Ascending aorta (tissue), 2 donors: ENCODE data around the gene IKZF4. TPM values are rescaled to one million over a fixed set of nuclear protein-coding genes. Genes with fewer than 3 reads are reported as not detected.

Experiments used
- DNase-seq, 2 donors: peaks; one replicate each; pipeline ENCODE4 v3.0.0-alpha.2; 2019; ENCODE audit warnings: low spot score in 2 of 2
- H3K27ac ChIP-seq, 2 donors: fragments of 200-600 bp; sonication (generic); one replicate each; pipeline ENCODE4 v1.5.1; 2016 to 2017; ENCODE audit warnings: mild to moderate bottlenecking in 1 of 2
- H3K27me3 ChIP-seq: fragments of 200-600 bp; sonication (generic); one replicate; pipeline ENCODE4 v1.5.1; 2017
- H3K36me3 ChIP-seq, 2 donors: fragments of 200-600 bp; sonication (generic); one replicate each; pipeline ENCODE4 v1.5.1; 2016
- H3K4me1 ChIP-seq, 2 donors: fragments of 200-600 bp; sonication (generic); one replicate each; pipeline ENCODE4 v1.5.1; 2016 to 2017; ENCODE audit warnings: mild to moderate bottlenecking in 1 of 2
- H3K4me3 ChIP-seq, 2 donors: fragments of 200-600 bp; sonication (generic); one replicate each; pipeline ENCODE4 v1.5.1; 2016 to 2017; ENCODE audit warnings: mild to moderate bottlenecking in 1 of 2
- H3K9me3 ChIP-seq, 2 donors: fragments of 200-600 bp; sonication (generic); one replicate each; pipeline ENCODE4 v1.5.1; 2016
- intact Hi-C: fragments of 100-400 bp; cut with DNase I; formaldehyde crosslinking; loops from one replicate; pipeline ENCODE4 v1.15.1; 2023
- total RNA-seq: library from RNA; depleted of rRNA; stranded (reverse); fragments of >200 nt; gene quantifications from one replicate; pipeline ENCODE4 v1.1.0, GENCODE V29; 2016
- TF ChIP-seq, protein P1 (sequence below), 3 experiments: fragments of 200-600 bp in 2 of 3; fragments of 450-650 bp in 1 of 3; sonication (generic) in 2 of 3; IDR thresholded peaks; one replicate each; pipeline ENCODE4 v1.5.1; 2016 to 2019; ENCODE audit warnings: antibody characterized with exemption in 3 of 3, mild to moderate bottlenecking in 1 of 3, moderate library complexity in 1 of 3

IKZF4 gene
- total RNA-seq, 1 donor from 2014 or later = 1.6 TPM

DNA sequence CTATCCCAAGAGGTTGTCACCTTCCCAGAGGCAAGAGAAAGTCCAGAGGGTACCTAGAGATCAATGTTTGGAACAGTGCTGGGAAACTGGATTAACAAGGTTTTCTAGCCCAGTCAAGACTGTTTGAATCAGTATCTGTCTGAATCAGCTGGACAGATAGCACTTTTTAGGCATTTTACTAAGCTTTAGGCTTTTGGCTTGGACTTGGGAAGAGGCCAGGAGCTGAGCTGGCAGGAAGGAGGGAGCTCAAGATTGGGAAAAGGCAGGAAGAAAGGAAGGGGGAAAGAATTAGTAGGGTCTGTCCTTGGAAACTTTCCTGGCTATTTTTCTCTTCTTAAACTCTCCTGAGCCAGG lies 8.3 kb downstream of the IKZF4 start:
- TF ChIP-seq, protein P1, sequence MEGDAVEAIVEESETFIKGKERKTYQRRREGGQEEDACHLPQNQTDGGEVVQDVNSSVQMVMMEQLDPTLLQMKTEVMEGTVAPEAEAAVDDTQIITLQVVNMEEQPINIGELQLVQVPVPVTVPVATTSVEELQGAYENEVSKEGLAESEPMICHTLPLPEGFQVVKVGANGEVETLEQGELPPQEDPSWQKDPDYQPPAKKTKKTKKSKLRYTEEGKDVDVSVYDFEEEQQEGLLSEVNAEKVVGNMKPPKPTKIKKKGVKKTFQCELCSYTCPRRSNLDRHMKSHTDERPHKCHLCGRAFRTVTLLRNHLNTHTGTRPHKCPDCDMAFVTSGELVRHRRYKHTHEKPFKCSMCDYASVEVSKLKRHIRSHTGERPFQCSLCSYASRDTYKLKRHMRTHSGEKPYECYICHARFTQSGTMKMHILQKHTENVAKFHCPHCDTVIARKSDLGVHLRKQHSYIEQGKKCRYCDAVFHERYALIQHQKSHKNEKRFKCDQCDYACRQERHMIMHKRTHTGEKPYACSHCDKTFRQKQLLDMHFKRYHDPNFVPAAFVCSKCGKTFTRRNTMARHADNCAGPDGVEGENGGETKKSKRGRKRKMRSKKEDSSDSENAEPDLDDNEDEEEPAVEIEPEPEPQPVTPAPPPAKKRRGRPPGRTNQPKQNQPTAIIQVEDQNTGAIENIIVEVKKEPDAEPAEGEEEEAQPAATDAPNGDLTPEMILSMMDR (IDR thresholded peaks at IDR 0.05) = no peak
- DNase-seq = no peak
- Histone ChIP-seq H3K4me1 (no peaks in the 10 kb centered on the region), H3K27ac (no peak overlapping the region), H3K27me3 (no peaks in the 10 kb centered on the region), H3K36me3 (peaks cover 26 to 49% of the 10 kb centered on the region in 2 donors), H3K9me3 (no peaks in the 10 kb centered on the region), H3K4me3 (no peak overlapping the region)
- intact Hi-C loops = loop anchor here (1.0 kb wide), 1 partner anchor 33 kb away; no protein-coding TSS in a partner anchor

- DNase-seq = no peak
- Histone ChIP-seq H3K27ac (no peak overlapping the region), H3K9me3 (no peaks in the 10 kb centered on the region), H3K36me3 (peaks cover 31 to 50% of the 10 kb centered on the region in 2 donors), H3K4me3 (no peak overlapping the region), H3K4me1 (no peaks in the 10 kb centered on the region), H3K27me3 (no peaks in the 10 kb centered on the region)
- intact Hi-C loops = loop anchor here (1.0 kb wide), 1 partner anchor 33 kb away; no protein-coding TSS in a partner anchor
- TF ChIP-seq, protein P1 (IDR thresholded peaks at IDR 0.05) = peak; percentile 36 to 61 (median 57)
Observed at GRCh38 chr12:56029666-56030293, 8.9 kb downstream of the IKZF4 start.

GRCh38 chr12:56031987-56032386 lies 11.1 kb downstream of the IKZF4 start:
- no peaks in the 10 kb centered on the region for H3K27me3 ChIP-seq
- H3K4me1 ChIP-seq = no peaks in the 10 kb centered on the region
- H3K36me3 ChIP-seq = peaks cover 48 to 54% of the 10 kb centered on the region in 2 donors
- H3K9me3 ChIP-seq = no peaks in the 10 kb centered on the region
- intact Hi-C loops = no loop called here
- TF ChIP-seq, protein P1 (IDR thresholded peaks at IDR 0.05) = no peak
- no peak overlapping the region for H3K27ac ChIP-seq
- no peak overlapping the region for H3K4me3 ChIP-seq
- DNase-seq = no peak

DNA sequence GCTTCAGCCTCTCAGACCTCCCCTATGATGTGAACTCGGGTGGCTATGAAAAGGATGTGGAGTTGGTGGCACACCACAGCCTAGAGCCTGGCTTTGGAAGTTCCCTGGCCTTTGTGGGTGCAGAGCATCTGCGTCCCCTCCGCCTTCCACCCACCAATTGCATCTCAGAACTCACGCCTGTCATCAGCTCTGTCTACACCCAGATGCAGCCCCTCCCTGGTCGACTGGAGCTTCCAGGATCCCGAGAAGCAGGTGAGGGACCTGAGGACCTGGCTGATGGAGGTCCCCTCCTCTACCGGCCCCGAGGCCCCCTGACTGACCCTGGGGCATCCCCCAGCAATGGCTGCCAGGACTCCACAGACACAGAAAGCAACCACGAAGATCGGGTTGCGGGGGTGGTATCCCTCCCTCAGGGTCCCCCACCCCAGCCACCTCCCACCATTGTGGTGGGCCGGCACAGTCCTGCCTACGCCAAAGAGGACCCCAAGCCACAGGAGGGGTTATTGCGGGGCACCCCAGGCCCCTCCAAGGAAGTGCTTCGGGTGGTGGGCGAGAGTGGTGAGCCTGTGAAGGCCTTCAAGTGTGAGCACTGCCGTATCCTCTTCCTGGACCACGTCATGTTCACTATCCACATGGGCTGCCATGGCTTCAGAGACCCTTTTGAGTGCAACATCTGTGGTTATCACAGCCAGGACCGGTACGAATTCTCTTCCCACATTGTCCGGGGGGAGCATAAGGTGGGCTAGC lies 13.9 kb downstream of the IKZF4 start:
- H3K27me3 ChIP-seq = no peaks in the 10 kb centered on the region
- TF ChIP-seq, protein P1 (IDR thresholded peaks at IDR 0.05) = no peak
- no peak for DNase-seq
- peaks cover 44% of the 10 kb centered on the region in 2 donors for H3K36me3 ChIP-seq
- no peaks in the 10 kb centered on the region for H3K9me3 ChIP-seq
- no peak overlapping the region for H3K4me3 ChIP-seq
- no peak overlapping the region for H3K27ac ChIP-seq
- no peaks in the 10 kb centered on the region for H3K4me1 ChIP-seq
- intact Hi-C loops = no loop called here

- Histone ChIP-seq H3K36me3 (peaks cover 36 to 39% of the 10 kb centered on the region in 2 donors), H3K27me3 (no peaks in the 10 kb centered on the region), H3K27ac (no peak overlapping the region), H3K4me3 (no peak overlapping the region), H3K9me3 (no peaks in the 10 kb centered on the region), H3K4me1 (peaks cover 0 to 7% of the 10 kb centered on the region in 2 donors)
- DNase-seq = no peak
- TF ChIP-seq, protein P1 (IDR thresholded peaks at IDR 0.05) = no peak
- intact Hi-C loops = no loop called here
Observed at GRCh38 chr12:56037161-56037560, 16.3 kb downstream of the IKZF4 start.
